IPS DF 6.9 (cell line): ENCODE data around the gene ST6GALNAC4.

ENCODE experiments used
- DNase-seq: peaks from one replicate; pipeline ENCODE4 v3.0.0-alpha.2; 2013; ENCODE audit warnings: low read depth, low spot score
- H3K27ac ChIP-seq: one replicate; pipeline ENCODE4 v1.5.1; 2013; ENCODE audit warnings: low read length, control low read depth
- H3K27me3 ChIP-seq: 2 replicates; pipeline ENCODE4 v1.6.1; 2013; ENCODE audit warnings: mild to moderate bottlenecking, low read length; ENCODE audit not compliant: control insufficient read depth, insufficient read depth
- H3K36me3 ChIP-seq: 2 replicates; pipeline ENCODE4 v1.6.1; 2013; ENCODE audit warnings: low read length; ENCODE audit not compliant: control insufficient read depth, insufficient read depth
- H3K4me1 ChIP-seq: 2 replicates; pipeline ENCODE4 v1.6.1; 2013; ENCODE audit warnings: low read length; ENCODE audit not compliant: control insufficient read depth, insufficient read depth
- H3K4me3 ChIP-seq: 2 replicates; pipeline ENCODE4 v1.5.1; 2013; ENCODE audit warnings: mild to moderate bottlenecking, low read length
- H3K9me3 ChIP-seq: 2 replicates; pipeline ENCODE4 v1.6.1; 2013; ENCODE audit warnings: low read length, inconsistent platforms; ENCODE audit not compliant: control insufficient read depth, insufficient read depth
- WGBS: extraction: QIAGEN DNeasy Blood & Tissue Kit; methylation state at CpG from one replicate; pipeline ENCODE4 v1.1.7; 2013; ENCODE audit warnings: mixed read lengths, missing lambda C conversion rate; ENCODE audit not compliant: insufficient read length, insufficient coverage; 5-methylcytosine and 5-hydroxymethylcytosine counted together

ST6GALNAC4 gene

DNA sequence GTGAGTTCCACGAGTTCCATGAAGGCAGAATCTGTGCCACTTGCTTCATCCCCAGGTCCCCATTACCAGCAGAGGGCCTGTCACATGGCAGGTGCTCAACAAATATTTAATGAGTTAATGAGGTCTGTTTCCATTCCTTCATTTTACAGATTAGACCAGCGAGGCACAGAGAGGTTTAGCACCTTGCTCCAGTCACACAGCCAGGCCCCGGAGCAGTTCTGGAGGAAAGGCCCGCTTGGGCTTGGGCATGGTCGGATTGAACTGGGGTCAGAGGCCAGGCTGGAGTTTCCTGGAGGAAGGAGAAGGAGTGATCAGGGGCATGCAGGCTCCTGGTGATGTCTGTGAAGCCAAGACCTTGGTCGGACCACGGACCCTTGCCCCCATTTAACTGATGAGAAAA is 4.0 kb upstream of the ST6GALNAC4 start:
- Histone ChIP-seq H3K9me3 (no peaks in the 10 kb centered on the region), H3K36me3 (no peaks in the 10 kb centered on the region), H3K4me1 (peaks cover 2% of the 10 kb centered on the region; the same call in 1 of the 2 replicates), H3K27ac (no peak overlapping the region), H3K4me3 (no peak overlapping the region), H3K27me3 (no peaks in the 10 kb centered on the region)
- DNase-seq: no peak
- no CpG with 5 or more reads among the region's 7 CpGs for WGBS

DNA sequence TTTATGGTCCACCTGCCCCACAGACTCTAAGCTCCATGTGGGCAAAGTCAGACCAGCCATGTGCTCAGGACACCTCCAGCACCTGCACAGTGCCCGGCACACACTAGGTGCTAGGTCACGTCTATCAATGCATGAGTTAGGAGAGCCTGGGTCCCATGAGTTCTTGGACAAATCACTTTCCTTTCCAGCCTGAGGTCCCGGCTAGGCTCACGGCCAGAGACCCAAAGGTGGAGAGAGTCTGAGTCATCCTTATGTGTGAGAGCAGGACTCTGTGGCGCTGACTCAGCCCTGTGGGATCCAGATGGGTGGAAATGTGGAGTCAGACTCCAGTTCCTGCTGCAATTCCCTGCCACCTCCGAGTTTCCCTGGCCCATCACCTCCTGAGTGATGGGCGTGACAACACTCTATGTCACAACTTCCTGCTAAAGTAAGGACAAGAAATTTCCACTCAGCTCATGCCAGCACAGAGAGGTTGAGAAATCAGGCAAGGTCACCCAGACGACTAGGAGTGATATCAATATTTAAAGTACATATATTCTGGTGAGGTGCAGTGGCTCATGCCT is 2.5 kb upstream of the ST6GALNAC4 start:
- H3K4me3 ChIP-seq: no peak overlapping the region
- peaks cover 2% of the 10 kb centered on the region; the same call in 1 of the 2 replicates for H3K4me1 ChIP-seq
- no CpG with 5 or more reads among the region's 8 CpGs for WGBS
- H3K27ac ChIP-seq: no peak overlapping the region
- H3K9me3 ChIP-seq: no peaks in the 10 kb centered on the region
- no peaks in the 10 kb centered on the region for H3K36me3 ChIP-seq
- H3K27me3 ChIP-seq: no peaks in the 10 kb centered on the region
- DNase-seq: no peak

DNA sequence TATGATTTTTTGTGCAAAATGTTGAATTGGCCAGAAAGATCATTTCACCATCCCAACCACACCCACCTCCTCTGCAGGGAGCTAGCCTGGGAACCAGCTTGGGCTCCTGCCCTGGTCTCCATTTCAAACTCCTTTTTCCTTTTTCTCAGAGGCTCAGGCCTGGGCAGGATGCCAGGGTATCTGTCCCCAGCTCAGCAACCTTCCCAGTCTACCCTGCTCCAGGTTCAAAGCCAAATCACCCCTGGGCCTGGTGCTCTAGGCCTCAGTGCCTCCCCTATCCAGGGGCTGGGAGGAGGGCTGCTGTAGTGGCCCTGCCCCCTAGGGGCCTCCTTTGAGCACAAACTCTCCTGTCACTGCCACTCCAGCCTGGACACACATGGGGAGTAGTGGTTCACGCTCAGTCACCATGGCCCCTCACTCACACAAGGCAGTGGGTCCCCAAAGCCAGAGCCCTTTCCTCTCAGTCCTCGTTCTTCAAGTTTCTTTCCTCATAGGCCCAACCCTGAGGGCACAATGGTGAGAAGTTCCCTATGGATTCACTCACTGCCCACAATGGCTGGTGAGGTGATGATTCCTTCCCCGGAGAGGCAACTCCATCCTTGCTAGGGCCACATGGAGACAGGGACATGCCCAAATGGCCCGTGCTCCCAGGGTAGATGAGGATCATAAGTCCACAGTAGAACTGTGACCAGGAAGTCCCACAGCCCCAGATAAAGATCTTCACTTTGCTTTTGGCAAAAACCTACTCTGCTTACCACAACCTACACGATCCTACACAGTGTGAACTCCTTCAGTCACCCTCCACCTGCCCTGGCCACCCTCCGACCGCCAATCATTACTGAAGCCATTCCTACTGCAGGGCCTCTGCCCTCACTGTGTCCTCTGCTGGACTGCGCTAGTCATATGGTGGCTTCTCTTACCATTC is 1.6 kb upstream of the ST6GALNAC4 start:
- no peaks in the 10 kb centered on the region for H3K9me3 ChIP-seq
- DNase-seq: no peak
- no peaks in the 10 kb centered on the region for H3K27me3 ChIP-seq
- no CpG with 5 or more reads among the region's 8 CpGs for WGBS
- no peak overlapping the region for H3K27ac ChIP-seq
- peaks cover 2% of the 10 kb centered on the region; the same call in 1 of the 2 replicates for H3K4me1 ChIP-seq
- H3K4me3 ChIP-seq: no peak overlapping the region
- H3K36me3 ChIP-seq: no peaks in the 10 kb centered on the region

DNA sequence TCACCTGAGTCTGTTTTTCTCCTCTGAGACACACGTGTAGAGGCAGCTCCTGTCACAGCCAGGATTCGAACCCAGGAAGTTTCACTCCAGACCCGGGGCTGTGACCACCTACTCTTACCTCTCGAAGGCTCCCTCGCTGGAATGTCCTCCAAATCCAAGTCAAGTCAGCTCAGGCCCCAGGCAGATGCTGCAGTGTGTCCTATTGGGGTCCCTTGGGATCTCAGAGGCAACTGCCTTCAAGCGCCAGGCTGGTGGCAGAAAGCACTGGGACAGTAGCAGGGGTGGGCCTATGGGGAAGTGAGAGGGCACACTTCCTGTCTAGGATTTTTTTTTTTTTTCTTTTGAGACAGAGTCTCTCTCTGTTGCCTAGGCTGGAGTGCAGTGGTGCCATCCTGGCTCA is 762 bp upstream of the ST6GALNAC4 start:
- Histone ChIP-seq H3K9me3 (no peaks in the 10 kb centered on the region), H3K36me3 (no peaks in the 10 kb centered on the region), H3K4me3 (no peak overlapping the region), H3K27ac (no peak overlapping the region), H3K27me3 (no peaks in the 10 kb centered on the region), H3K4me1 (peaks cover 2% of the 10 kb centered on the region; the same call in 1 of the 2 replicates)
- DNase-seq: no peak
- no CpG with 5 or more reads among the region's 6 CpGs for WGBS

DNA sequence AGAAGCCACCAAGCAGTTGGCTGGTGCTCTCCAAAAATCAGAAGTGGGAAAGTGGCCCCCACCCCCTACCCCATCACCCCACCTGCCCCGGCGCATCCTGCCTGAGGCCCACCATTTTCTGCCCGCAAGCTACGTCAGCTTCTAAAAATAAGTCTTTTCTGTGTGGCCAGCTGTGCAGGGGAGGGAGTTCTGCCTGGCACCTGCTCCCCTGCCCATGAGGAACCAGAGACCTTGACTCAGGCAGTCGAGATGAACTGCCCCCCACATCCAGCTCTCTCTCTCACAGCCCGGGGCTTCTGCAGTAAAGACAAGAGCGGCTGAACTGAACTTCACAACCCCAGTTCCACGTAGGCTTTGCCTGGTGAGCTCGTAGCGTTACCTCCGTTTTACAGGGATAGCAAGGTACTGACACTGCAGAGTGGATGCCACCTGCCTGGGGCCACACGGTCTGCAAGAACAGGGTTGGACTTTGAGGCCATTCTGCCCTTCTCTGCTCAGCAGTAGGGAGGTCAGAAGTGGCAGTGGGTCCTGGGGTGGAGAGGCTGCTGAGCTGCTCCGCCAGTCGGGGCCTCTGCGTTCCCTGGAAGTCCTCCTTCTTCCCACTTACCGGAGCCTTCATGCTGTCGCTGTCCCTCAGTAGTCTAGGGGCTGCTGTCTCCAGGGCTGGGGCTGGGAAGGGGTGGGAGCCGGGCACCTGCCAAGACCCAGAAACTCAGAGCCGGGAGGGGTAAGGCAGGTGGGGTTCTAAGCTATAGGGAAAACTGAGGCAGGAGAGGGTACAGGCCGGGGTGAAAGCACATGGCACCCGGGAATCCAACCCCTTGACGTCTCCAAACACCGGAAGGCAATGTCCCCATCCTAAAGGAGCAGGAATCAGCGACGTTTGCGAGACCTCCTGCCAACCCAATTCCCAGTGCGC is 781 bp downstream of the ST6GALNAC4 start:
- no CpG with 5 or more reads among the region's 27 CpGs for WGBS
- no peaks in the 10 kb centered on the region for H3K27me3 ChIP-seq
- H3K36me3 ChIP-seq: peaks cover 7% of the 10 kb centered on the region; the same call in 1 of the 2 replicates
- H3K4me3 ChIP-seq: peak overlapping the region; percentile 56; the same call in 1 of the 2 replicates
- DNase-seq: no peak
- no peak overlapping the region for H3K27ac ChIP-seq
- no peaks in the 10 kb centered on the region for H3K9me3 ChIP-seq
- H3K4me1 ChIP-seq: peaks cover 2% of the 10 kb centered on the region; the same call in 1 of the 2 replicates

DNA sequence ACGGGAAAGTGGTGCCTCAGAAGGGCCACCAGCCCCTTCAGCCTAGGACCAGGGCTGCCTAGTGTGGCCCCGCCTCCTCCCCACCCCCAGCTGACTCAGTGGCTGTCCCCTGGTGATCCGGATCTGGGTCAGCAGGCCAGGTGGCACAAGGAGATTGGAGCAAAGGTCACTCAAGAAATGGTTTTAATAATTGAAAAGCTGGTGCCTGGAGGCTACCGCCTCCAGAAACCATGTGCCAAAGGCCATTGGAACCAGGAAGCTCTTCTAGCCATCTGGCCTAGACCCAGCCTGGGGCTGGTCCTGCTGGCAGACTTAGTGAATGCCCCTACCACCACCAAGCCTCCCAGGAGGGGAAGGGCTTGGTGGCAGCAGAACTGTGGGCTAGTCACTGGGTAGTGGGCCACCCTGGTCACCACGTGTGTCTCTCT is 1.5 kb downstream of the ST6GALNAC4 start:
- no peak overlapping the region for H3K27ac ChIP-seq
- no peak overlapping the region for H3K4me3 ChIP-seq
- H3K27me3 ChIP-seq: no peaks in the 10 kb centered on the region
- peaks cover 2% of the 10 kb centered on the region; the same call in 1 of the 2 replicates for H3K4me1 ChIP-seq
- WGBS: no CpG with 5 or more reads among the region's 5 CpGs
- DNase-seq: no peak
- no peaks in the 10 kb centered on the region for H3K9me3 ChIP-seq
- H3K36me3 ChIP-seq: peaks cover 7% of the 10 kb centered on the region; the same call in 1 of the 2 replicates

DNA sequence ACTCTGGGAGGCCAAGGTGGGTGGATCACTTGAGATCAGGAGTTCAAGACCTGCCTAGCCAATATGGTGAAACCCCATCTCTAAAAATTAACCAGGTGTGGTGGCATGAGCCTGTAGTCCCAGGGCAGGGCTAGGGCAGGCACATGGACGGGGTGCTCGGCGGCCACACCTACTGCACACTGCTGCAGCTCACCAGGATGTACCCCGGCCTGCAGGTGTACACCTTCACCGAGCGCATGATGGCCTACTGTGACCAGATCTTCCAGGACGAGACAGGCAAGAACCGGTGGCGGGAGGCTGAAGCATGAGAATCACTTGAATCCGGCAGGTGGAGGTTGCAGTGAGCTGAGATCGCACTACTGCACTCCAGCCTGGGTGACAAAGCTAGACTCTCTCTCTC is 3.2 kb downstream of the ST6GALNAC4 start:
- Histone ChIP-seq H3K36me3 (peaks cover 8% of the 10 kb centered on the region; the same call in 1 of the 2 replicates), H3K4me1 (peaks cover 2% of the 10 kb centered on the region; the same call in 1 of the 2 replicates), H3K27me3 (no peaks in the 10 kb centered on the region), H3K27ac (no peak overlapping the region), H3K4me3 (no peak overlapping the region), H3K9me3 (no peaks in the 10 kb centered on the region)
- no CpG with 5 or more reads among the region's 11 CpGs for WGBS
- DNase-seq: no peak

DNA sequence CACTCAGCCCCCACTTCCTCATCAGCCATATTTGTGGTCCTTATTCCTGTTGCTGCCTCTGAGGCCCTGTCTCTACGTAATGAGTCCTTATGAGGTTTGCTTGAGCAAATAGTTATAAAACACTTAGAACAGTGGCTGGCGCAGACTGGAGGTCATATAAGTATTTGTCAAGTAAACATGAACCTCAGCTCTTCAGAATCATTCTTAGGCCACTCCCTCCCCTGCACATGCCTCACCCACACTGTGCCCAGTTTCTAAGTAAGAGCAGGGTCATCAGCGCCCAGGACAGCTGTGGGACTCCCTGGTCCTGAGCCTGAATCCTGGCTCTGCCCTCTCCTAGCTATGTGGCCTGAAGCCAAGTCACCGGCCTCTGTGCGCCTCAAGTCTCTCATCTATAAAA is 4.0 kb downstream of the ST6GALNAC4 start:
- Histone ChIP-seq H3K4me1 (peaks cover 2% of the 10 kb centered on the region; the same call in 1 of the 2 replicates), H3K27me3 (no peaks in the 10 kb centered on the region), H3K9me3 (no peaks in the 10 kb centered on the region), H3K36me3 (peaks cover 11% of the 10 kb centered on the region; the same call in 1 of the 2 replicates), H3K27ac (no peak overlapping the region), H3K4me3 (no peak overlapping the region)
- no peak for DNase-seq
- no CpG with 5 or more reads among the region's 5 CpGs for WGBS

DNA sequence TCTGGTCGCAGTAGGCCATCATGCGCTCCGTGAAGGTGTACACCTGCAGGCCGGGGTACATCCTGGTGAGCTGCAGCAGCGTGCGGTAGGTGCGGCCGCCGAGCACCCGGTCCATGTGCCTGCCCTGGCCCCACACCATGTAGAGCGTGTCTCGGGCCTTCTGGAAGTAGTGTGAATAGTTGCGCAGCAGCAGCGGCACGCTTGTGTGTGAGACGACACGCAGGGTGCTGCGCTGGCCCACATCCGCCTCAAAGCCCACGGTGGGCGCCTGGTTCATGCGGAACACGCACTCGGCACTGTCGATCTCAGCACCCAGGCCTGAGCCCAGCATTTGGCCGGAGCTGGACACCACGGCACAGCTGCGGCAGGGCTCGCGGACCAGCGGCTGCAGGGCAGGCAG is 4.5 kb downstream of the ST6GALNAC4 start:
- H3K9me3 ChIP-seq: no peaks in the 10 kb centered on the region
- no CpG with 5 or more reads among the region's 31 CpGs for WGBS
- peaks cover 11% of the 10 kb centered on the region; the same call in 1 of the 2 replicates for H3K36me3 ChIP-seq
- no peaks in the 10 kb centered on the region for H3K27me3 ChIP-seq
- no peak overlapping the region for H3K4me3 ChIP-seq
- no peak for DNase-seq
- H3K4me1 ChIP-seq: no peaks in the 10 kb centered on the region
- no peak overlapping the region for H3K27ac ChIP-seq
